Adipocyte (in vitro differentiated cells): ENCODE results near the gene GTF2I.
"Not testable (repeated sequence)": the region's sequence is repeated elsewhere in the genome, so short reads cannot be mapped to it uniquely, and the experiment has no call there.

Experiments used
- DNase-seq: peaks from one replicate; pipeline ENCODE4 v3.0.0-alpha.2; 2015; ENCODE audit warnings: low read depth
- H3K27me3 ChIP-seq: replicated peaks from 2 replicates; pipeline ENCODE4 v1.7.0; 2013; ENCODE audit warnings: mild to moderate bottlenecking, low read length, moderate library complexity; ENCODE audit not compliant: control insufficient read depth, insufficient read depth
- H3K36me3 ChIP-seq: 2 replicates; pipeline ENCODE4 v1.7.0; 2013; ENCODE audit warnings: low read length, mild to moderate bottlenecking, moderate library complexity; ENCODE audit not compliant: control insufficient read depth, insufficient read depth, severe bottlenecking
- H3K4me1 ChIP-seq: 2 replicates; pipeline ENCODE4 v1.7.0; 2013; ENCODE audit warnings: mild to moderate bottlenecking, low read length, moderate library complexity; ENCODE audit not compliant: control insufficient read depth, insufficient read depth
- H3K4me3 ChIP-seq: 2 replicates; pipeline ENCODE4 v1.7.0; 2013; ENCODE audit warnings: mild to moderate bottlenecking, low read length, moderate library complexity
- H3K9ac ChIP-seq: 2 replicates; pipeline ENCODE4 v1.7.0; 2013; ENCODE audit warnings: mild to moderate bottlenecking, low read length, moderate library complexity
- H3K9me3 ChIP-seq: 2 replicates; pipeline ENCODE4 v1.7.0; 2013; ENCODE audit warnings: mild to moderate bottlenecking, low read length, moderate library complexity; ENCODE audit not compliant: control insufficient read depth

Gene GTF2I

DNA sequence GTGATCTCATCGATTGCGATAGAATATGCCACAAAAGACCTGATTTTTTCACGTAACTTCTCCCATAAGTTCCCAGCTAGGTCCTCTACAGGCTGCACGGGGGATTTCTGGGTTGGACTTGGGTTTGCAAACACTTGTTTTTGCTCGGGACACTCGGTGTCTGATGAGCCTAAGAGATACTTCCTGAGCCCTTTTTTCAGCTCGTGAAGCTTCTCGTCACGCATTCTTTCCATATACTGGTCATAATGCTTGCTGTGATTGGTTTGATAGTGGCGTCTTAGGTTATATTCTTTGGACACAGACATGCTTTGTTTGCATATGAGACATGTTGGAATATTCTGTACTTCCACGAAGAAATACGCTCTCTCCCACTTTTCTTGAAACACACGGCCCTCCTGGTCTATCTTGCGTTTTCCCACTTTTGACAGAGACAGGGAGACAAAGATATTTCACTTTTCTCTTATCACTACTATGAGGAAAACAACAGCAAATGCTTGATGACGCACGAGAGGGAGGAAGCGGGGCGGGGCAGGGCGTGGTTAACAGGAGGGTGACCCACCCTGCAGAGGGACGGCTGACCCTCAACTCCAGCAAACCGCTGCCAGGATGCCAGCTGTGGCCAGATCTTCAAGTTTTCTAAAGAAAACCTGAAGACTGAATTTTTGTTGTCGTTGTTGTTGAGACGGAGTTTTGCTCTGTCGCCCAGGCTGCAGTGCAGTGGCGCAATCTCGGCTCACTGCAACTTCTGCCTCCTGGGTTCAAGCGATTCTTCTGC is 140.5 kb downstream of the GTF2I start:
- not testable (repeated sequence) for H3K36me3 ChIP-seq, H3K9me3 ChIP-seq, H3K4me3 ChIP-seq, H3K27me3 ChIP-seq, H3K9ac ChIP-seq, DNase-seq, H3K4me1 ChIP-seq

DNA sequence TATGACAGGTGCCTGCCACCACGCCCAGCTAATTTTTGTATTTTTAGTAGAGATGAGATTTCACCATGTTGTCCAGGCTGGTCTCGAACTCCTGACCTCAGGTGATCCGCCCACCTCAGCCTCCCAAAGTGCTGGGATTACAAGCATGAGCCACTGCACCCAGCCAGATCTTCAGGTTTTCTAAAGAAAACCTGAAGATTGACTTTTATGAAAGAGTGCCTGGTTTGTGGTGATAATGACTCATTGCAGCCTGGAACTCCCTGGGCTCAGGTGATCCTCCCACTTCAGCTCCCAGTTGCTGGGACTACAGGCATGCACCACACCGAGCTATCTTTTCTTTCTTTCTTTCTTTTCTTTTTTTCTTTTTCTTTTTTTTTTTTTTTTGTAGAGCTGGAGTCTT is 141.1 kb downstream of the GTF2I start:
- not testable (repeated sequence) for H3K4me1 ChIP-seq, H3K36me3 ChIP-seq, H3K4me3 ChIP-seq, H3K9me3 ChIP-seq, H3K9ac ChIP-seq, H3K27me3 ChIP-seq, DNase-seq
